ENCODE measurements around the gene SLF2. TPM values are rescaled to one million over a fixed set of nuclear protein-coding genes. Genes with fewer than 3 reads are reported as not detected.

The SLF2 gene
- total and polyA plus RNA-seq, 9 of the 15 experiments (the other 6 are each of a cell fraction or from before 2014, with no cell fraction given), result 1.7 to 18.4 (median 7.8) TPM

- TF ChIP-seq NCOR1 (IDR thresholded peaks at IDR 0.05), result no peak
- TF ChIP-seq ZBTB34 (CRISPR knock-in tag; IDR thresholded peaks at IDR 0.05), result no peak
- TF ChIP-seq ZNF717 (CRISPR knock-in tag; IDR thresholded peaks at IDR 0.05), result no peak
- no peak for TF ChIP-seq ZNF407 (IDR thresholded peaks at IDR 0.05; ENCODE audit: low read depth)
- 0 out of 2 replicates have a peak, but pooled peaks have one; percentile 62 for TF ChIP-seq FOXP4 (CRISPR knock-in tag; IDR thresholded peaks at IDR 0.05; ENCODE audit: borderline replicate concordance)
- TF ChIP-seq ARID4B (CRISPR knock-in tag; IDR thresholded peaks at IDR 0.05), result 0 out of 2 replicates have a peak, but pooled peaks have one; percentile 30
- no peak for TF ChIP-seq NUFIP1 (IDR thresholded peaks at IDR 0.05; ENCODE audit: partially characterized antibody)
- TF ChIP-seq SAFB2 (IDR thresholded peaks at IDR 0.05; ENCODE audit: borderline replicate concordance, low read depth, low read length, severe bottlenecking), result no peak
- no peak for TF ChIP-seq ARID1B (IDR thresholded peaks at IDR 0.05)
Measured at GRCh38 chr10:100969187-100970075, 56.7 kb downstream of the SLF2 start, which contains the start of gene SEMA4G (continued).
